GM18498 (cell line): ENCODE measurements around the gene CCDC89.
A peak's percentile ranks its signal among the peaks of the same experiment; 100 is the strongest.

Experiments
- ATAC-seq: cut with Tn5 transposase; IDR thresholded peaks from one replicate; pipeline ENCODE4 v1.9.1; 2021; ENCODE audit warnings: mild to moderate bottlenecking, moderate library complexity; ENCODE audit not compliant: unreplicated experiment

Gene CCDC89

GRCh38 chr11:85685820-85686459 is at the start of gene CCDC89:
TSS of gene CCDC89 (minus strand) at chr11:85686195. CDS start at chr11:85686130, 65 bp downstream.
- ATAC-seq = no peak

GRCh38 chr11:85732965-85733364 is 47.0 kb upstream of the CCDC89 start:
- peak; percentile 60 for ATAC-seq

- ATAC-seq = no peak
Measured at GRCh38 chr11:85726381-85726780, 40.4 kb upstream of the CCDC89 start.

GRCh38 chr11:85725510-85726258 is 39.7 kb upstream of the CCDC89 start:
- ATAC-seq = no peak

GRCh38 chr11:85724748-85725465 is 38.9 kb upstream of the CCDC89 start:
- no peak for ATAC-seq

- no peak for ATAC-seq
Measured at GRCh38 chr11:85723088-85723487, 37.1 kb upstream of the CCDC89 start.

GRCh38 chr11:85721191-85721590 is 35.2 kb upstream of the CCDC89 start:
- no peak for ATAC-seq

- no peak for ATAC-seq
Measured at GRCh38 chr11:85718991-85719807, 33.2 kb upstream of the CCDC89 start.

GRCh38 chr11:85718126-85718943 is 32.3 kb upstream of the CCDC89 start:
- ATAC-seq = no peak

- no peak for ATAC-seq
Measured at GRCh38 chr11:85717429-85717828, 31.4 kb upstream of the CCDC89 start.

- ATAC-seq = no peak
Measured at GRCh38 chr11:85712953-85713352, 27.0 kb upstream of the CCDC89 start.

GRCh38 chr11:85710917-85711316 is 24.9 kb upstream of the CCDC89 start:
- ATAC-seq = no peak

GRCh38 chr11:85709941-85710702 is 24.1 kb upstream of the CCDC89 start:
- no peak for ATAC-seq

GRCh38 chr11:85705800-85706199 is 19.8 kb upstream of the CCDC89 start:
- ATAC-seq = no peak

GRCh38 chr11:85704967-85705366 is 19.0 kb upstream of the CCDC89 start:
- ATAC-seq = no peak

- ATAC-seq = peak; percentile 83
Measured at GRCh38 chr11:85699957-85700741, 14.2 kb upstream of the CCDC89 start.

GRCh38 chr11:85698195-85698594 is 12.2 kb upstream of the CCDC89 start:
- ATAC-seq = no peak

- peak; percentile 46 for ATAC-seq
Measured at GRCh38 chr11:85697747-85698146, 11.8 kb upstream of the CCDC89 start.

- no peak for ATAC-seq
Measured at GRCh38 chr11:85695546-85695945, 9.6 kb upstream of the CCDC89 start.
